ENCODE data around the gene SLC39A11. TPM values are rescaled to one million over a fixed set of nuclear protein-coding genes. Genes with fewer than 3 reads are reported as not detected.

The SLC39A11 gene
- polyA plus RNA-seq, 1 of the 3 experiments (the other 2 are of a cell fraction): 23.5 TPM

- 93% methylated on average over 5 of the region's 5 CpGs for WGBS (ENCODE audit: low lambda C conversion rate)
- Histone ChIP-seq H3K9ac (no peak overlapping the region), H3K79me2 (ENCODE audit: insufficient read depth) (no peaks in the 10 kb centered on the region), H2AFZ (ENCODE audit: low read depth) (no peak overlapping the region), H3K9me3 (no peaks in the 10 kb centered on the region), H3K36me3 (replicated peaks in 1 of 2; ENCODE audit: control insufficient read depth in 1 of 2, insufficient read depth in 2 of 2, low read length in 1 of 2) (no peaks in the 10 kb centered on the region), H3K27me3 (ENCODE audit: insufficient read depth) (no peaks in the 10 kb centered on the region), H3K9me2 (no peaks in the 10 kb centered on the region), H4K20me1 (ENCODE audit: insufficient read depth) (no peaks in the 10 kb centered on the region), H3F3A (replicated peaks; ENCODE audit: insufficient read depth) (no peaks in the 10 kb centered on the region), H3K4me1 (ENCODE audit: control insufficient read depth in 1 of 2, insufficient read depth in 2 of 2, low read depth in 1 of 2, low read length in 1 of 2) (peaks cover 0 to 8% of the 10 kb centered on the region in 2 experiments; a peak in 1 of 4 replicates), H3K4me2 (no peak overlapping the region), H3K27ac (ENCODE audit: low read depth in 2 of 2, low read length in 1 of 2) (no peak overlapping the region), H3K4me3 (ENCODE audit: low read depth in 2 of 2, low read length in 1 of 2) (no peak overlapping the region)
- CTCF ChIA-PET: interaction anchor here (1.2 to 3.1 kb wide), 5 partner anchors 12 to 244 kb away, joined by 3 to 11 read pairs (median 9); no protein-coding TSS in a partner anchor
- POLR2A ChIA-PET: no interaction called here
- DNase-seq: no peak
- TF ChIP-seq SMC3 (IDR thresholded peaks at IDR 0.05; ENCODE audit: low read depth, low read length) (no peak), GATA2 (CRISPR knock-in tag; IDR thresholded peaks at IDR 0.05) (no peak), GABPA (IDR thresholded peaks at IDR 0.05; ENCODE audit: low read depth) (no peak), FOSL2 (IDR thresholded peaks at IDR 0.05; ENCODE audit: borderline replicate concordance, low read depth) (no peak), RFX5 (IDR thresholded peaks at IDR 0.05; ENCODE audit: low read length) (no peak), RAD21 (IDR thresholded peaks at IDR 0.05; ENCODE audit: low read length) (no peak), TCF12 (IDR thresholded peaks at IDR 0.05) (no peak), EZH2phosphoT487 (IDR thresholded peaks at IDR 0.05; ENCODE audit: borderline replicate concordance, low read depth) (no peak), IRF3 (IDR thresholded peaks at IDR 0.05; ENCODE audit: low read depth, low read length) (no peak), RCOR1 (IDR thresholded peaks at IDR 0.05; ENCODE audit: low read length) (no peak), PBX3 (IDR thresholded peaks at IDR 0.05) (no peak), USF2 (IDR thresholded peaks at IDR 0.05; ENCODE audit: borderline replicate concordance, low read depth, low read length) (no peak), FOXM1 (IDR thresholded peaks at IDR 0.05; ENCODE audit: low read depth) (no peak), SIN3A (IDR thresholded peaks at IDR 0.05; ENCODE audit: borderline replicate concordance, low read depth, low read length) (no peak), JUND (IDR thresholded peaks at IDR 0.05) (no peak), CHD2 (IDR thresholded peaks at IDR 0.05; ENCODE audit: low read length, partially characterized antibody) (no peak), TAF1 (IDR thresholded peaks at IDR 0.05; ENCODE audit: borderline replicate concordance, low read depth, low read length) (no peak), REST (IDR thresholded peaks at IDR 0.05; ENCODE audit: low read depth, low read length) (no peak)
Measured at GRCh38 chr17:72969293-72969906, 123.1 kb downstream of the SLC39A11 start.
